Activated T-helper 2 cell treated with anti-CD3 and anti-CD28 coated beads, Interferon-gamma antibody, Interleukin-2, Interleukin-4, amounts not matched to agents 10 μg/mL and 5 μg/mL and 100 μg/mL, durations not matched to agents 14 hours and 24 hours and 36 hours (primary cell): ENCODE data around the gene NPIPB8. TPM values are rescaled to one million over a fixed set of nuclear protein-coding genes. Genes with fewer than 3 reads are reported as not detected.
"Not testable (repeated sequence)": the region's sequence is repeated elsewhere in the genome, so short reads cannot be mapped to it uniquely, and the experiment has no call there.

Experiments used
- DNase-seq: peaks from one replicate; pipeline ENCODE4 v3.0.0; 2021; ENCODE audit warnings: low spot score
- H3K27ac Mint-ChIP-seq: one replicate; pipeline ENCODE4 v1.8.0; 2021; ENCODE audit warnings: mixed read lengths
- H3K27me3 Mint-ChIP-seq: one replicate; pipeline ENCODE4 v1.8.0; 2021; ENCODE audit warnings: low read depth, mixed read lengths
- H3K36me3 Mint-ChIP-seq: one replicate; pipeline ENCODE4 v1.8.0; 2021; ENCODE audit warnings: low read depth, mixed read lengths
- H3K4me1 Mint-ChIP-seq: one replicate; pipeline ENCODE4 v1.8.0; 2021; ENCODE audit warnings: low read depth, mixed read lengths
- H3K4me3 Mint-ChIP-seq: one replicate; pipeline ENCODE4 v1.8.0; 2021; ENCODE audit warnings: low read depth, mild to moderate bottlenecking, moderate library complexity, mixed read lengths
- H3K9me3 Mint-ChIP-seq: one replicate; pipeline ENCODE4 v1.8.0; 2021; ENCODE audit warnings: mixed read lengths
- intact Hi-C: fragments of 100-400 bp; cut with micrococcal nuclease; formaldehyde crosslinking; loops from one replicate; pipeline ENCODE4 v1.15.1; 2023
- total RNA-seq: library from RNA; stranded (reverse); gene quantifications from 2 replicates; pipeline ENCODE4 v1.2.3, GENCODE V29; 2022

Gene NPIPB8
- total RNA-seq, 1 donor from 2014 or later = 1.5 TPM

DNA sequence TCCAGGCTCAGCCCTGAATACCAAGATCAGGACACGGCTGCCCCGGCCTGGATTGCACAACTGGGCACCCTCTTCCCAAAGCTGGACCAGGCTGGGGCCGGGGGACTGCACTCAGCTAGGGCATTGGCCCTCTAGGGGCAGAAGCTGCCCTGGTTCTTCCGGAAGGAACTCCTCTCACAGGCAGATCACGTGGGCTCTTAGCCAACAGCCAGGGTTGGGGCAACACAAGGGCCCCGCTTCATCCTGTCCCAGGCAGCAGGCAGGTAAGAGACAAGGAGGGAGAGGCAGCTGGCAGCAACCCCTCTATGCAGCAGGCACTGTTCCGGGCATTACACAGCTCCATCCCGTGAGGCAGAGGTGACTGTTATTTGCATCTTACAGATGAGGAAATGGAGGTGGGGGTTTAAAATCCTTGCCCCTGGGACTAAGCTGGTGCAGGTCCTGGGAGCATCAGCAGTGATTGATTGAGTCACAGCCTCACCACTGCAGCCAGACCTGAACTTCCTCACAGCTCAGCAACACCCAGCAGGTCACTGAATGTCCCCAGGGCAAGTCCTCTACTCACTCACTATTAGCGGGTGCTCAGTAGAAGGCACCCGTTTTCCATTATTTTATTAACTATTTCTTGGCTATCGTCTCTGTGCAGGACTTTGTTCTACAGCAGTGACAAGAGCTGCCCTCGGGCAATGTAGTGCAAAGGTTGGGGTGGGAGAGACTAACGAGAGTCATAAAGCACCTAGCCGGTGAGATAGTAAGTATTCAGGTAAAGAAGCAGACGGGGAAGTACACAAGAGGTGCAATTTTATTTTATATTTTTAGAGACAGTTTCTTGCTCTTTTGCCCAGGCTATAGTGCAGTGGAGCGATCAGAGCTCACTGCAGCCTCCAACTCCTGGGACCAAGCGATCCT lies 38.2 kb upstream of the NPIPB8 start:
- intact Hi-C loops, H3K36me3 Mint-ChIP-seq, H3K9me3 Mint-ChIP-seq, H3K27me3 Mint-ChIP-seq, H3K27ac Mint-ChIP-seq, H3K4me3 Mint-ChIP-seq, DNase-seq, H3K4me1 Mint-ChIP-seq: not testable (repeated sequence)

DNA sequence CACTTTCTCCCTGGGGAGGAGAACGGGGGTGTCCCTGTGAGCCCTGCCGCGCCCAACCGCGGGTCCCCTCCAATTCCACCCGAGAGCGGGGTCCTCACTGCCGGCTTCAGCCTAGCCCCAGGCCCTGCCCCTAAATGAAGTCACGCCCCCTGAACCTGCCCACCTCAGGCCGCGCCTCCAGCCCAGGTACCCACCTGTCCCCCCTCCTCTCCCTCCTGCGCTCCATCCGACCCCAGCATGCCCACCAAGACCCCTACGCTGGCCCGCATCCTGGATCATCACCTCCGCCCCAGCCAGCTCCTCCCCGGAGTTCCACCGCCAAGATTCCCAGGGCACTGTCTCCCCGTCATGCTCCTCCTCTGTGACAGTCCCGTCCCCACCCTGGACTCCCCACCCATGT lies 36.9 kb upstream of the NPIPB8 start:
- H3K27me3 Mint-ChIP-seq, H3K9me3 Mint-ChIP-seq, H3K27ac Mint-ChIP-seq, H3K4me3 Mint-ChIP-seq, intact Hi-C loops, H3K4me1 Mint-ChIP-seq, DNase-seq, H3K36me3 Mint-ChIP-seq: not testable (repeated sequence)

DNA sequence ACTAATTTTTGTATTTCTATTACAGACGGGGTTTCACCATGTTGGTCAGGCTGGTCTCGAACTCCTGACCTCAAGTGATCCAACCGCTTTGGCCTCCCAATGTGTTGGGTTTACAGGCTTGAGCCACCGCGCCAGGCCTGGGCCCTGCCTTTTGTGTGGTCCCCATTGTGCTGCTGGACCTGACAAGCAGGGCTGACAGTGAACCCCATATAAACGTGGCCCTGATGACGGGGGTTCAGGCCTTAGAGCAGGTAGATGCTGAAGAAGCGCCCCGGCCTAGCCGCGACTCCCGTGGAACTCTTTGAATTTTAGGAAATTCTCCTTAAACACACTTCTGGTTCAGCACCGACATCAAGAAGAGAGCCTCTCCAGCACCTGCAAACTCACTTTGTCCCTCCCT lies 36.3 kb upstream of the NPIPB8 start:
- H3K27ac Mint-ChIP-seq, DNase-seq, intact Hi-C loops, H3K27me3 Mint-ChIP-seq, H3K36me3 Mint-ChIP-seq, H3K4me3 Mint-ChIP-seq, H3K9me3 Mint-ChIP-seq, H3K4me1 Mint-ChIP-seq: not testable (repeated sequence)

- H3K4me3 Mint-ChIP-seq, DNase-seq, intact Hi-C loops, H3K9me3 Mint-ChIP-seq, H3K36me3 Mint-ChIP-seq, H3K27me3 Mint-ChIP-seq, H3K4me1 Mint-ChIP-seq, H3K27ac Mint-ChIP-seq: not testable (repeated sequence)
Measured at GRCh38 chr16:28602062-28602461, 35.8 kb upstream of the NPIPB8 start.

- no peaks in the 10 kb centered on the region for H3K9me3 Mint-ChIP-seq
- no peaks in the 10 kb centered on the region for H3K36me3 Mint-ChIP-seq
- intact Hi-C loops = no loop called here
- no peak for DNase-seq
- H3K27ac Mint-ChIP-seq = no peak overlapping the region
- no peaks in the 10 kb centered on the region for H3K27me3 Mint-ChIP-seq
- H3K4me1 Mint-ChIP-seq = no peaks in the 10 kb centered on the region
- no peak overlapping the region for H3K4me3 Mint-ChIP-seq
Measured at GRCh38 chr16:28602529-28602928, 35.3 kb upstream of the NPIPB8 start.

DNA sequence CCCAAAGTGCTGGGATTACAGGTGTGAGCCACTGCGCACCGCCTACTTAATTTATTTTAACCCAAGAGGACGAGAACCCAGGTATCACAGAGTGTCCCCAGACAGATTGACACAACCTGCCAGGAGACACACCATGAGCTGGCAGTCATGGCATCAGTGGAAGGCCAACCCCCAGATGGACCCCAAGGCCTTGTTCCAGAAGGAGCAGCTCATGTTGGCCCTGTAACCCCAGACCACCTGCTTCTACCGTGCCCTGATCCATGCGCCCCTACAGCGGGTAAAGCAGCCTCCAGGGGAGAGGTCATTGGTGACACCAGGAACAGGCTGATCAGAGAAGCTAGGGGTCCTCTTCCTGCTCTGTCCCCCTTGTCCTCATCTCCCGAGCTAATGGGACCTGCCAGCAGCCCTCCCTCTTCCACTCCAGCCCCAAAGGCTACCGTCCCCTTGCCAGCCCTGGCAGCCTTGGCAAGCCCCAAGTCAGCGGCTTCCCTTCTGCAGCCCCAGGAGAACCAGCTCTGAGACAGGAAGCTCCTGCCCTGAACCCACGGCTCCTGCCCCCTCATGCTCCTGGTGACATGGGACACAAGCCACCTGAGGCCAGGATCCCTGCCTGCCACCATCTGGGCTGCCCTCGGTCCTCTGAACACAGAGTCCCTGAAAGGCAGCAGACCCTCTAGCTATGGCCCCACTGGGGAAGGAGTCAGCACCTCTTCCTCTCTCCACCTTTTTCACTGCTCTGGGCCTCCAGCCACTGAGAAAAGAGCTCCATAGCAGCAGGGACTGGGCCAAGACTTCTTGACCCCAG lies 34.3 kb upstream of the NPIPB8 start:
- Mint-ChIP-seq H3K4me1 (no peaks in the 10 kb centered on the region), H3K27me3 (no peaks in the 10 kb centered on the region), H3K27ac (no peak overlapping the region), H3K4me3 (no peak overlapping the region), H3K36me3 (no peaks in the 10 kb centered on the region), H3K9me3 (no peaks in the 10 kb centered on the region)
- intact Hi-C loops = no loop called here
- DNase-seq = no peak

- H3K9me3 Mint-ChIP-seq = no peaks in the 10 kb centered on the region
- intact Hi-C loops = no loop called here
- no peaks in the 10 kb centered on the region for H3K4me1 Mint-ChIP-seq
- no peaks in the 10 kb centered on the region for H3K27me3 Mint-ChIP-seq
- no peak overlapping the region for H3K27ac Mint-ChIP-seq
- H3K4me3 Mint-ChIP-seq = no peak overlapping the region
- DNase-seq = no peak
- no peaks in the 10 kb centered on the region for H3K36me3 Mint-ChIP-seq
Measured at GRCh38 chr16:28604186-28604565, 33.7 kb upstream of the NPIPB8 start.

DNA sequence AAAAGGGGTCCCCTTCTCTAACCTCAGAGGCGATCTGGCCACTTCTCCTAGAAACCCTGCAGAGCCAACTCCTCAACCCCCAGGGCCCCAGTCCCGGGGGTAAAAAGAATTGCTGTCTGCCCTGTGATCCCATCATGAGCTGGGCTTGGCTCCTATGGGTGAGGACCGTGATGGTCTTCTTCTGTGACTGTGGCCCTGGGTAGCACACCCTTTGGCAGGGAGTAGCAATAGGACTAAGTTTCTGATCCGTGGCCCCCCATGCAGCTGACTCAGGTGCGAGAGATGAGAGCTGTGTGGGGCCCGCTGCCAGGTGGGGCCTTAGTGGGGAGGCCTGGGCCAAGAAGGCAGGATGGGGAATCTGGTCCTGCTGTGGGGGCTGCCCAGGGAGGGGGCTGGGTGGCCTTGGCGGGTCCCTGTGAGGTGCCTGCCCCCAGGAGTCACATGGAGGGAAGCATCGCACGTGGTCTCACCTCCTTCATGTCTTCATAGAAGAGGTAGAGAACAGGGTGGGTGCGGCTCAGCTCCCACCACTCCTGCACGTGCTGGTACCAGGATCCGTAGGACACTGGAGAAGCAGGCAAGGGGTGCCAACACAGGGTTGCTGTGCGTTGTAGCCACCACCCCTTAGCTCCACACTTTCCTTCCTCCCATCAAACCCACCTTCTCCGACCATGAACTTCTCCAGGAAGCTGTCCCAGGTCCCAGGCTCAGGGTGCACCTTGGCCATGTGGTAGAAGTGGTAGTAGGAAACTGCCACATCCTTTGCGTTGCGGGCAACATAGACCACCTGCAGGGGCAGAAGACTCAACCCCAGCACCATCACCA lies 31.4 kb upstream of the NPIPB8 start:
- Mint-ChIP-seq H3K27ac (no peak overlapping the region), H3K9me3 (no peaks in the 10 kb centered on the region), H3K36me3 (no peaks in the 10 kb centered on the region), H3K4me1 (peaks cover 9% of the 10 kb centered on the region), H3K27me3 (no peaks in the 10 kb centered on the region), H3K4me3 (no peak overlapping the region)
- intact Hi-C loops = no loop called here
- DNase-seq = no peak

- no peak overlapping the region for H3K4me3 Mint-ChIP-seq
- H3K27ac Mint-ChIP-seq = no peak overlapping the region
- H3K9me3 Mint-ChIP-seq = no peaks in the 10 kb centered on the region
- no peaks in the 10 kb centered on the region for H3K27me3 Mint-ChIP-seq
- peaks cover 9% of the 10 kb centered on the region for H3K4me1 Mint-ChIP-seq
- intact Hi-C loops = no loop called here
- H3K36me3 Mint-ChIP-seq = no peaks in the 10 kb centered on the region
- no peak for DNase-seq
Measured at GRCh38 chr16:28607116-28607623, 30.7 kb upstream of the NPIPB8 start.

GRCh38 chr16:28607681-28608495 lies 30.0 kb upstream of the NPIPB8 start:
- H3K4me3 Mint-ChIP-seq, H3K27me3 Mint-ChIP-seq, H3K4me1 Mint-ChIP-seq, H3K27ac Mint-ChIP-seq, H3K36me3 Mint-ChIP-seq, H3K9me3 Mint-ChIP-seq, intact Hi-C loops, DNase-seq: not testable (repeated sequence)

- DNase-seq, intact Hi-C loops, H3K4me1 Mint-ChIP-seq, H3K36me3 Mint-ChIP-seq, H3K4me3 Mint-ChIP-seq, H3K27ac Mint-ChIP-seq, H3K27me3 Mint-ChIP-seq, H3K9me3 Mint-ChIP-seq: not testable (repeated sequence)
Measured at GRCh38 chr16:28608496-28608808, 29.4 kb upstream of the NPIPB8 start.
